HL-60/S4 (cell line): ENCODE data around the gene ABCF2.

Experiments used
- in situ Hi-C: fragments of 300-500 bp; cut with MboI; formaldehyde crosslinking; loops from 2 replicates; pipeline ENCODE4 v1.14.3; 2022; ENCODE audit warnings: low sequenced_read_pairs

ABCF2 gene

DNA sequence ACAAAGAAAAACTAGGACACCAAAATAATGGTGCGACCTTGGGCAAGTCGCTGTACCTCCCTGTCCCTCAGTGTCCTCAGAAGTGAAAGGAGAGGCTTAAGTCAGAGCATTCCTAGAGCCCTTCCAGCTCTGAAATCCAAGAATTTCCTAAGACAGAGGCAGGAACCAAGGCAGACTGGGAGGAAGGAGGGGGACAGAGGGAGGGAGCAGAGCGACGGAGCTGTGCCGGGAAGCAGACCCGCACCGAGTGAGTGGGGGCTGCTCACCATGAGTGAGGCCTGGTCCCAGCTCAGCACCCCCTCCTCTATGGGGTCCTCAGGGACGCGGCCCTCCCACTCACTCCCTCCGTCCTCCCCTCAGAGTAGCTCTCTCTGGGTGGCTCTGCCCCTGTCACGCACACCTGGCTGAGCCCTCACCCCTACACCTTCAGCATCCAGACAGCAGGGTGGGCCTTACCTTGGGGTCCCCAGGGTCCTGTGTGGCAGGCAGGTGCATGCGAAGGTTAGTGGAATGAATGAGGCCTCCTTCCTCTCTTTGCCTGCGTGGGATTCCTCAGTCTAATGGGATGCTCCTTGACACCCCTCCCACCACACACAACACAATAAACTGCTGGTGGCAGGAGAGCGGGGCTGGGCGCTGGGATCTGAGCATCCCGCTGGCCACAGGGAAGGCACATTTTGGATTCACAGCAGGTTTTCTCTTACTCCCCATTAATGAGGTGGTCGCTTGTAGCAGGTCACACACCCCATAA lies 26.1 kb upstream of the ABCF2 start:
- in situ Hi-C loops = no loop called here

DNA sequence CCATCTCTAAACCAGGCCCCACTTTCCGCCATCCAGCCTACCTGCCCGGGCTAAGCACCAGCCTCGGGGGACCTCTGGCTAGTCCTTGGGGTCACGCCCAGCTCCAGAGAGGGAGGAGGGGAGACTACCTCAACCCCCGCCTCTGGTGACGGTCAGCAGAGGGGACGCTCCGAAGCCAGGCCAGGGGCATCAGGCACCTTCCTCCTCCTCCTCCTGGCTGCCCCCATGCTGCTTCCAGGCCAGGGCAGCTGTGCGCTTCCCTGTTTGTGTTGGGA lies 25.5 kb upstream of the ABCF2 start:
- in situ Hi-C loops = no loop called here

DNA sequence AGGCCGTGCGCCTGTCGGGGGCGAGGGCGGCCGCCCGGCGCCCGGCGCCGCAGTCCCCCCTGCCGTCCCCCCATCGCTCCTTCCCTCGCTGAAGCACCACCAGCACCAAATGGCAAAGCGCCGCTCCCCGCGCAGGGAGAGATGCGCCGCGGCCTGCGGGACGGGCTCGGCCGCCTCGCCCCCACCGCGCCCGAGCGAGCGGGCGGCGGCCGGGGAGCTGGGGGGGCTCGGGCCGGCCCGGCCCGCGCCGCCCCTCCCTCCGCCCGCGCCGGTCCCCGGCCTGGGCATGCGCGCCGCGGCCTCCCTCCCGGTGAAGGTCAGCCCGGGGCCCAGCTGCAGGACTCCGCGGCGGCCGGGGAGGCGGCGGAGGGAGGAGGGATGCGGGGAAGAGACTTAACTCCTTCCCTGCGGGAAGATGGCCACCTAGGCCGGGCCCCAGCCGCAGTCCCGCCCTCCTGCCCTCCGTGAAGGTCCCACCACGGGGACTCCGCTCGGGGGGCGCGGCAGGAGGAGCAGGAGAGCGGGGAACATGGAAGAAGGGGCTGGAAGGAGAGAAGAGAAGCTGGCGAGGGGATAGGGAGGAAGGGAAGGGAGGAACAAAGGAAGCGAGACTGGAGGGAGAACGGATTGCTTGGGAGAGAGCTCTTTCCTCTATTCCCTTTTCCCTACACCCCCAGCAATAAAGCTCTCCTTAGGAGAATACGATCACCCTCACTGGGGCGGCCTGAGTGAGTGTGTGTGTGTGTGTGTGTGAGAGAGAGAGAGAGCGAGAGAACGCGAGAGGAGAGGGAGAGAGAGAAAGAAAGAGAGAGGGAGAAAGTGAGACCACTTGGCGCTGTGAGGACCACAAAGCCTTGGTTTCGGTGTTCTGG lies 24.9 kb upstream of the ABCF2 start:
- in situ Hi-C loops = no loop called here

DNA sequence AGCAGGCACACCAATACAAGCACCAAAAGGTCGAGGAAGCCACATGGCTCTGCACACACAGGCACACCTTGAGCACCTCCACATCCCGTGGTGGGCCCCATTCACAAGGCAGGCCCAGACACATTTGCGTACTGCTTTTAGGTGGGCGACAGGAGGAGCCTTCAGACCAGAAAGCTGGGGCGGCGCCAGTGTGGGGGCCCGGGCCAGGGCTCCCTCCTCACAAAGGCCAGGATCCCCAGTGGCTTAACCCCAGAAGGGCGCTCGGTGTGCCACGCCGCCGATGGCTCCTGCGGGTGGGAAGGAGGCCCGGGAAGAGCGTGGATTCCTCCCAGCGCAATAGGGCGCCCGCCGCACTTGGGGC lies 24.3 kb upstream of the ABCF2 start:
- in situ Hi-C loops = no loop called here

DNA sequence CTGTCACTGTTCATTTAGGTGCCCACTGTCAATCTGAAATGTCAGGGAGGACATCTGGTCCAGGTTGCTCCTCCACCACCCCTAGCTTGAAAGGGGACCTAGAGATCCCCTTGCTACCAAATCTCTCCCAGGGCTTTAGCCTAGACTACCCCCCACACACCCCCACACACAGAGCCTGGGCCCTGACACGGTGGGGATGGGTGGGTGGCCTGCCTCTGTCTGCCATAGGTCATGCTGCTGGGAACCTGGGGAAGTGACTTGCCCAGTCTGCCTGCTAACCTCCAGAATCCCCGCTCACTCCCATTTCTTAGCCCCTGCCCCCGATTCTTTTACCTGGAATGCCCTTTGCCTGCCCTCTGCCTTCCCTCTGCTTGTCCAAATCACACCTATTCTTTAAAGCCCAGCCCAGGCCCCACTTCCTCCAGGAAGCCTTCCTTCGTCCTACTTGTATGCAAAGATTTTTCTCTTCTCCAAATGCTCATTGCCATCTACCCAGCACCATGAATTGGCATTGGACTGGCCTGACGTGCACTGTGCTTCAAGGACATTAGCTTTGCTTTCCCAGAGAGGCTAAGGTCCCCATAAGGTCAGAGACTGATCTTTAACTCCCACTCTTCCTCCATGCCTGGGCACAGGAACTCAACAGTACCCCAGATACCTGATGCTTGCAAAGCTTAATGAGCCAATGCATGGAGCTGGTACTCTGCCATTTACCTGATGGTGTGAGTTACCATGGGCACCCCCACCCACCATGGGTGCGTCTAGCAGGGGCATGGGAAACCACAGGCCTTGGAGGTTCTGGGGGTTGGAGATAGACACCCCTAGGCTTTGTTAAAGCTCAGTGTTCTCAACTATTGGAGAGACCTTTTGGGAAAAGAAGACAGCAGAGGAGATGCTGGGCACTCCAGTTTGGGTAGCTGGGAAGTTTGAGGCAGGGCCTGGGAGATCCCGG lies 23.5 kb upstream of the ABCF2 start:
- in situ Hi-C loops = no loop called here

DNA sequence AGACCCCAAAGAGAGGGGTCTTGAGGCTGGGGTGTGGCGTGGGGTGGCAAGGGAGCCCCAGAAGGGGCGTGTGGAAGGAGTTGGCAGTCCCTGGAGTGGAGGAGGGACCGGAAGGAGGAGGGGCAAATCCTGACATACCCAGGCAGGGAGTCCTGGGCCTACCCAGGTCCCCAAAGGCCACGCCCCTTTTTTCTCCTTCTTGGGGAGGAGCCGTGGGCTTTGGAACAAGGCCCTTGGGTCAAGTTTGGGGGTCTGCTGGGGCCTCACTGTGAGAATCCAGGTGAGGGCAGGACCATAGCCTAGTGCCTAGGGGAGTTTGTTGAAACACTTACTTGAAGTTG lies 22.7 kb upstream of the ABCF2 start:
- in situ Hi-C loops = no loop called here

DNA sequence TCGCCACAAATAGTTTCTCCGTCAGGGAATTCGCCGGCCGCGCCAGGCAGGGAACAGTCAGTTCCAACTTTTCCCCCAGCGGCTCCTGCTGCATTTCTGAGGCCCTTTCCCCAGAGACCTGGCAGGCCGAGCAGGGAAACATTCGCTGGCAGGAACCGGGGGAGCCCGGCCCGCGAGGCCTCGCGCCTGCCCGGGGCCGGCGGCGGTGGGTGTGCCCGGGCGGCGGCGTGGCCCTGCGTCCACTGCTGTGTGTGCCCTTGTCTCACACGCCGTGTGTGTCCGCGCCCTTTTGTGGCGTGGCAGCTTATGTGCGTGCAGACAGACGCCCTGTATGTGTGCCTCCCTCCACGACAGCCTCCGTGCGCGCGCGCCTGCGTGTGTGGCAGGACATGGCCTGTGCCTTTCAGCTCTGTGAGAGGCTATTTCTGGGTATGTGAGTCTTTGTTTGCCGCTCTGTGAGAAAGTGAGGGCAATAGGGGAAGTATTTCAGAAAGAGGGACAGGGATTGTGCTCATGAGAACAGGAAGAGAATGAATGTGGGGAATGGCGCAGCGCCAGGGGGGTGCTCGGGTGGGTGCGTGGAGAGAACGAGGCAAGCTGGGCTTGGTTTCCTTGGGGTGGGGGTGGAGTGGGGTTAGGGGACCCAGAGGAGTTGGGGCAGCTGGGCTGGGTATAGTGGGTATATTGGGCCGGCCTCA lies 22.2 kb upstream of the ABCF2 start:
- in situ Hi-C loops = no loop called here

DNA sequence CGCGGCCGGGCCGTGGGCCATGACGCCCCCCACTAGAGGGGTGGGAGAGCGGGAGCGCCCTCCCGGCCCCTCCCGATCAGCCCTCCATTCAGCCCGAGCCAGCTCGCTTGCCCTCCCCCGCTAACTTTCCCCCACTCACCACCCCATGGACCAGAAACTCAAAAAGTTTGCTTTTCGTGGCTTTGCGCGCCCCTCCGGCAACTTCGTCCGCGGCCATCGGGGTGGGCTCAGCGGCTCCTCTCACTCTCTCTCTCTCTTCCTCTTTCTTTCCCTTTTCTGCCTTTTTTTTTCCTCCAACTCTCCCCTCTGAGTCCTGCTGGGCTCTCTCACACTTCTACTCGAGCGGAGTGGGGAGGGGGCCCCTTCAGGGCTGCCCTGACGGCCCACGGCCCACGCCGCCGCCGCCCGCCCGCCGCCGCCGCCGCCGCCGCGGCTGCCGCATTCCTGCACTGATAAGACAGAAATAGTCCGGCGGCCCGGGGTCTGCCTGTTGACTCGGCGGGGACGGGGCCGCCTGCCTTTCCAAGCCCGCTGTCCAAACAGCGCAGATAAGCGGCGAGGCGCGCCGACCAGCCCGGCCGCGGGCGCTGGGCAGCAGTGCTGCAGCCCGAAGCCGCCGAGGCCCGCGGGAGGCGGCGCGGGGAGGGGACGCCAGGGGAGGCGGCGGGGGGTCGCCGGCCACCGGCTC lies 21.5 kb upstream of the ABCF2 start, which contains the start of gene SMARCD3:
SMARCD3 (minus strand) TSS at position 349 of the 688 bp plus-strand sequence; CDS start at position 217, 132 bp downstream.
- in situ Hi-C loops = no loop called here

DNA sequence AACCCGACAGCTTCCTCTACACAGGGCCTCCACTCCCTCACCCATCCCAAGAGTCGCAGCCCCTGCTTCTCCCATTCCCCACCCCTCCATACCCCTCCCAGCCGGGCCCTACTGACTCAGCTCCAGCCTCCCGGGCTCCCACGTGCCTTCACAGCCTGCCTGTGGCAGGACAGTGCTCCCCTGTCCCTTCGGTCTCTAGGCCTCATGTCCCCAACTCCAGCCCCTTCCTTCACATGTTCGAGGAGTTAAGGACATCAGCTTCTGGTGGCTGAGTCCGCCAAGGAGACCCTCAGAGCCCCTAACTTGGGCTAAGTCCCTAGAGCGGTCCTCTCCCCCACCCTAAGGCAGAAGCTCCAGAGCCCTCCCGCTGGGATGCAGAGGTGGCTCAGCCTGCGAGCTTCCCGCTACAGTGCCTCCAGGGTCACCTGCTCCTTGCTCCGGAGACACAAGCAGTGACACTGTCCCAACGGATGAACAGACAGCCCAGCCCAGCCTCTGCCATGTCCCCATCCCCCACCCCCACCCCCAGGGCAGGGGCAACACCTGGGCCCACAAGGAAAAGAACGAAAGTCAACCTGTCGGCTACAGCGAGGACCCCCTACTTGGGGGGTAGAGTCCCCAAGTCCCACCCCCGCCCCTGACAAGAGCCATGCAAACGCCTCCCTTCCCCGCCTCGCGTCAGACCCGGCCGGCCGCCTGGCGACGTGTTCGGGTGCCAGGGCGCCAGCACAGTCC lies 20.8 kb upstream of the ABCF2 start:
- in situ Hi-C loops = no loop called here

DNA sequence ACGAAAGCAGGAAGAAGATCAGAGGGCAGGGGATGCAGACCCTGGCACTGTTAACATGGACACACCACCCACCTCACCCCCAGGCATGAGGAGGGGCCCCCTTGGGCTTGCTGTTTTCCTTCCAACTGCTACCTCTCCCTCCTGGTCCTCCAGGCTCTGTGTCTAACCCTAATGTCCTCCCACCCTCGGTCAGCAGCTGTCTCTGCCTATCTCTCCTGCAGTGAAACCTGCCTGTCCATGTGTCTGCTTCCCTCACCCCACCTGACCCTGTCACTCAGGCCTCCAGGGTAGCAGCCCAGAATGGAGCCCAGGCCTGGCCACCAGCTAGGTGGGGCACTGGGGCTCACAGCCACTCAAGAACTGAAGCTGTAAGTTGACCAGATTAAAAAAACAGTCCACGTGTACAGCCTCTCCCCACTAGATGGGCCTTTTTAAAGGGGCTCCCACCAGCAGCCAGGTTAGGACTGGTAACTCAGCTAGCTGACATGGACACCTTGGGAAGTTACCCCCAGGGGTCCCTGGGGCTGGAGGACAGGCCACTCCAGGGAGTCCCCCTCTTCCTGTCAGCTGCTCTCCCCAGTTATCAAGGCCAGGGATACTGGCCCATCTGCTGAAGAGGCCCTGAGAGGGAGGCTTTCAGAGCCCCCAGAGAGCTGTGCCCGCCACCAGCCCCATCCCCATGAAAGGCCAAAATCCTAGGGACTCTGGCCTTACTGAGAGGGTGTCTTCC lies 20.0 kb upstream of the ABCF2 start:
- in situ Hi-C loops = no loop called here

DNA sequence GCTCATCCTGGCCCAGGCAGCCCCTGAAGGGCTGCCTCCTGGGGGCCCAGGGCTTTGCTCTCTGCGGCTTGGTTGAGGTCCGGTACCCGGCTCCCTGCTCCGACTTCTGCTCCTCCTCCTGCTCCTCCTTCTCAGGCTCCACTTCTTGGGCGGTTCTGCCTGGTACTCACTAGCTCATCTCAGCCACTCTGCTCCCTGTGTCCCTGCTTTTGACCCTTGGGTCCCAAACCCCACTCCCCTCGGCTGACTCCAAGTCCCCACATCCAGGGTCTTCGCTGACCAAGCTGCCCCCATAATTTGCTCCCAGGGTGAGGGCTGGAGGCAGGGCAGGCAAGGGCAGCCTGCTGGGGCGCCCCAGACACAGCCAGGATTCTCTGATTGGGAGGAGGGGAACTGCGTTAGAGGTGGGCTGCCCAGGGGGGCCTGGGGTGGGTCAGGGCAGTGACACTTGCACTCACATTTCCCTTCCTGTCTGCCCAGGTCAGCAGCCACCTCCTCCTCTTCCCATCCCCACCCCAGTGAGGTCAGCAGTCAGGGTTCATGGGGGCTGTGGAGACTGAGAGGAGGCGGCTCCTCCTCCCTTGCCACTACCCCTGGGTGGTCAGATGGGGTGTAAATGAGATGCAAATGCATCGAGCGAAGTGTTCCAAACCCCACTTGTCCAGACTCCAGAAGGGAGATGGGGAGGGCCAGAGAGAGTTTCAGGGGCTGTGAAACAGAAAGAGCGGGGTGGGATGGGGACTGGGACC lies 19.3 kb upstream of the ABCF2 start:
- in situ Hi-C loops = no loop called here

DNA sequence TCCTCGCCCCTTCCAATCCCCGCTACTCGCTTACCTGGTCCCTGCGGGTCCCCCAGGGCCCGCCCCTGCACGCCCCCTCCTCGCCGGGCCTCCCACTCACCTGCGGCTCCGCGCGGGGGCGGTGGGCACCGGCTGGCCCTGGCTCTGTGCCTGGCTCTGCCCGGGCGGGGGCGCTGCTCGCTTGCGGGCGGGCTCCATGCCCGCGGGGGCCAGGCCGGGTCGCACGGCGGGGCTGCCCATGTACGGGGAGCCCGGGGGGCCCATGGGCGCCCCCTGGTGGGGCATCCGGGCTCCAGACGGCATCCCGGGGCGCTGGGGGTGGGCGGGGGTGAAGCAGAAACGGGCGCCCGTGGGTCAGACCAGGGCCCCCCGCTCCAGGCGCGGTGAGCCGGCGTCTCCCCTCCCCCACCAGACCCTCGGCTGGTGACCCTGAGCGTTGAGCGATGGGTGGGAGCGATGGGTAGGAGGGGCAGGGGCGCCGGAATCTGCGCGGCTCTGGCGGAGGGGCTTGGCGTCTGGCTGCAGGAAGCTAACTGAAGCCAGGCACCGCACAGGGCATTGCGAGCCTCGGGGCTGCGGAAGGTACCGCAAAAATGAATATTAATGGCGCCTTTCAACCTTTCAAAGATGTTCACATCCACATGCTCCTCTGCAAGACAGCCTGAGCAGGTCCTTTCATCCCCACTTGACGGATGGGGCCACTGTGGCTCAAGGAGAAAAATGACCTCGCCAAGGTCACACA lies 18.5 kb upstream of the ABCF2 start:
- in situ Hi-C loops = no loop called here

DNA sequence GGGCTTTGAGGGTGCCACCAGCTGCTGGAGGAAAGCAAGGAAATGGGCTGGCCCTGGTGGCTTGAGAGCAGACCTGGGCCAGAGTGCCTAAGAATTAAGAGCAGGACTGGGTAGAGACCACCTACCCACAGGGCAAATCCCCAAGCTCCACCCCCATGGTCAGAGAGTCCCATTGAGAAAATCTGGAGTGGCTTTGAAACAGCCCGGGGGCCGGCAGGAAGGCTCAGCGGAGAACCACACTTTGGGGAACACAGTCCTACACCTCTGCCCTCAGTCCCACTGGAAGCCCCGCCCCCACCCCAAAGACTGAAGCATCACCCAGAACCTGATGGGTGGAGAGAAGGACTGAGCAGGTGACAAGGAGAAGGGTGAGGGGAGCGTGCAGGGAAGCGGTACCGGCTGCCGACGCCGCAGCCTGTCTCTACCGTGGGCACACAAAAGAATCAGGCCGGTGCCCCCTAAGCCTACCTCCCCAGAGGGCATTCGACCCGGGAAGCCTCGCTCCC lies 17.9 kb upstream of the ABCF2 start:
- in situ Hi-C loops = no loop called here

DNA sequence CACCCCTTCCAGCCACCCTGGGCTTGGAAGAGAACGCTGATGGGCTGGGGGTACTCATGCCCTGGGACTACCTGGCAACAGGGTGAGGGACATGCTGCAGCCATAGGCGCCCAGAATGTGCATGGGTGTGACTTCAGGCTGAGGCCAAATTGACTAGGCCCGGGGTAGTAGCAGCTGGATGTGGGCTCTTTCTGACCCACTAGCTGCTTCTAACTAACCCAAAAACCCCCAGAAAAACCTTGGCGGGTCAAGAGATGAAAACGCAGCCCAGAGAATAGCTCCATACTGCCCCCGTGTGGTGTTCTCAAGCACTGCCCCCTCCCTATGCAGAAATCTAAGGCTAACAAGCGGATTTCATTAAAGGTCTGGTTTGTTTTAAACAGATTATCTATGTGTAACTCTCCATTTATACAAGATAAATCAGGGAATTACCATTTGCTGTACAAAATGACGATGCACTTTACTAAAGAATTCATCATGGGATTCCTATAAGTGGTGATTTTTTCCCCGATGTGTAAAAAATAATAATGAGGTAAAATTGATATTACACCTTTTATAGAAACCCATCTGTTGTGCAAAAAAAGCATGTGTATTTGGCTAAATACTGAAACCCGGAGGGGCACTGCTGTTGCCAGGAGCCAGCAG lies 17.3 kb upstream of the ABCF2 start:
- in situ Hi-C loops = no loop called here

DNA sequence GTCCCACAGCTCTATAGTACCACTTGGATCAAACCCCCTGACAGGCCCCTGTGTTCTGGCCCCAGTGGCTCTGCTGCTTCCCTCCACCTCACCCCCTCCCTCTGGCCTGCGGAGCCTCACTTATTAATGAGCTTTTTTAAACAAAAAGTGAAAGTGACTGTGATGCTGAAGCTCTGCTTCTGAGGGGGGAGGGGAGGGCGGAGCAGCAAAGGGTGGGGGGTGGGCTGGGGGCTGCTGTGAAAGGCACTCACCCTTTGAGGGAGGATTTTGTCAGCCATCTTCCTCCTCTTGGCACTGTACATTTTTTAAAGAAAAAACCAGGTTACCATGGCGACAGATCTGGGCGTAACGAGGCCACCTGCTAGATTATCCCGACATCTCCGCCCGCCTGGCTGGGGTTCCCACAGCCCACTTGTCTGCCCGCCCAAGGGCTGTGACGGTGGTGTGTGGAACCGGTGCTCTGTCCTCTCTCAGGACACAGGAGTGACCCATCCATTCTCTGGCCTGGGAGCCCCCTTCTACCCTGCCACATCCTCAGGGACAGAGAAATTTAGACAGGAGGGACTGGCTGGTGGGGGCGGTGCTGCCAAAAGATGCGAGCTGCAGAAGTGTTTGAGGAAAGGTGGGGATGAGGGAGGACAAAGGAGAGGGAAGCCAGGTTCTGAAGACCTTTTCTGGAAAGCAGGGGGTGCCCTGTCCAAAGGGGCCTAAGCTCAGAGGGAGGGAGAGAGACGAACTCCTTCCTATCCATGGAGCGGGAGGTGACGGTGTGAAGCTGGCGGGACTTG lies 16.6 kb upstream of the ABCF2 start:
- in situ Hi-C loops = no loop called here

DNA sequence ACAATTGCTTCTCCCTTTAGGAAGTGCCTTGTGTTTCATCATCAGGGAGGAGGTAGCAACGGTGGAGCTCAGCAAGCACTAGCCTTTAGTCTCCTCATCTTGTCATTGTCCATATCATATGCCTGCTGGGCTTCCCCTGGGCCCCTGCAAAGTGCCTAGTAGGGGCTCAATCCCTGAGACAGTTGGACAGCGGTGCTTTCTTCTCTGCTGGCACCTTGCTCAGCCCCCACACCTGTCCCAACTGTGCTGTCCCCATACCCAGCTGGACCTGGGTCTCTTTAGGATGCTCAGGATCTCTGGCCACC lies 16.0 kb upstream of the ABCF2 start:
- in situ Hi-C loops = no loop called here
